ENCODE results near the gene RAB4A.

DNA sequence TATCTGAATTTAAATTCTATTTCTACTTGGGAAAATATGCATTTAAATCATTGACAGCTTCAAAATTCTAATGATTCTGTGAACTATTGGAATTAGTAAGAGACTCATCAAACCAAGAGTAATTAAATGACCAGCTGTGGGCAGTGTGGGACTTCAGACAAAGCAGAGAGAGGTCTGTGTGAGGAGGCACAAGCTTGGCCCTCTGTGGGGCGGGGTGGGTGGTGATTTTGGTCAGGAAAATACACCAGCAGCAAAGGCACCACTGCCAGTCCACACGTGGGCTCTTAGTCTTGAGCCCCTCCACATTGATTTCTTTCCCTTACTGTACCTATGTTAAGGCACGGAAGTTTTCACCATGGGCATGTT is 39.2 kb upstream of the RAB4A start:
- TF ChIP-seq POLR2A (IDR thresholded peaks at IDR 0.05; ENCODE audit: low read length), result no peak
- TF ChIP-seq GATA1 (IDR thresholded peaks at IDR 0.05; ENCODE audit: low read depth, low read length), result no peak

All from erythroblast (primary cell).